ENCODE measurements around the gene BTBD18. TPM values are rescaled to one million over a fixed set of nuclear protein-coding genes. Genes with fewer than 3 reads are reported as not detected.

The BTBD18 gene
- total RNA-seq, 4 donors from 2014 or later = not detected

DNA sequence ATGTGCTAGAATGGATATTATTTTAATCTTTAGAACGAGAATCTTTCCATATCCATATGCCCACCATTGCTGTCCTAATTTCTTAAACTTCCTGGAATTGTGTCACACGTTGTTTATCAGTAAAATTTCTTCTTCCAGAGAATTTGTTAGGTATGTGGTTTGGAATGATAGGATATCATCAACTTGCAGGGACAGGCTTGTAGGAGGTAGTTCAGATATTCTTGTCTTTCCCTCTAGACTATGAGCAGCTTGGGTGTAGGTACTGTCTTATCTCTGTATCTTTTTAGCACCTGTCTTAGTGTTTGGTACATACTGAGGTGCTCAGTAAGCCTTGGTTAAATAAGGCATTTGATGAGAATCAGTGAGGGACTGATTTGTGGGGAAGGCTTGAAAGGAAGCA, 13.4 kb upstream of the BTBD18 start:
- Histone ChIP-seq H3K4me1 (peaks cover 27 to 39% of the 10 kb centered on the region in 2 donors), H3K27me3 (no peaks in the 10 kb centered on the region), H3K9me3 (no peaks in the 10 kb centered on the region), H3K4me3 (replicated peaks in 1 of 3) (peak overlapping the region in 1 of 3 donors; percentile 41), H3K27ac (peak overlapping the region; percentile 86 to 95 (median 95)), H3K36me3 (no peaks in the 10 kb centered on the region)
- no peak for DNase-seq
- intact Hi-C loops (cut with DNase I) = no loop called here
- TF ChIP-seq, protein P1, sequence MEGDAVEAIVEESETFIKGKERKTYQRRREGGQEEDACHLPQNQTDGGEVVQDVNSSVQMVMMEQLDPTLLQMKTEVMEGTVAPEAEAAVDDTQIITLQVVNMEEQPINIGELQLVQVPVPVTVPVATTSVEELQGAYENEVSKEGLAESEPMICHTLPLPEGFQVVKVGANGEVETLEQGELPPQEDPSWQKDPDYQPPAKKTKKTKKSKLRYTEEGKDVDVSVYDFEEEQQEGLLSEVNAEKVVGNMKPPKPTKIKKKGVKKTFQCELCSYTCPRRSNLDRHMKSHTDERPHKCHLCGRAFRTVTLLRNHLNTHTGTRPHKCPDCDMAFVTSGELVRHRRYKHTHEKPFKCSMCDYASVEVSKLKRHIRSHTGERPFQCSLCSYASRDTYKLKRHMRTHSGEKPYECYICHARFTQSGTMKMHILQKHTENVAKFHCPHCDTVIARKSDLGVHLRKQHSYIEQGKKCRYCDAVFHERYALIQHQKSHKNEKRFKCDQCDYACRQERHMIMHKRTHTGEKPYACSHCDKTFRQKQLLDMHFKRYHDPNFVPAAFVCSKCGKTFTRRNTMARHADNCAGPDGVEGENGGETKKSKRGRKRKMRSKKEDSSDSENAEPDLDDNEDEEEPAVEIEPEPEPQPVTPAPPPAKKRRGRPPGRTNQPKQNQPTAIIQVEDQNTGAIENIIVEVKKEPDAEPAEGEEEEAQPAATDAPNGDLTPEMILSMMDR (IDR thresholded peaks at IDR 0.05) = no peak
- 20 to 27% methylated on average over 2 of the region's 2 CpGs for WGBS, 2 donors

DNA sequence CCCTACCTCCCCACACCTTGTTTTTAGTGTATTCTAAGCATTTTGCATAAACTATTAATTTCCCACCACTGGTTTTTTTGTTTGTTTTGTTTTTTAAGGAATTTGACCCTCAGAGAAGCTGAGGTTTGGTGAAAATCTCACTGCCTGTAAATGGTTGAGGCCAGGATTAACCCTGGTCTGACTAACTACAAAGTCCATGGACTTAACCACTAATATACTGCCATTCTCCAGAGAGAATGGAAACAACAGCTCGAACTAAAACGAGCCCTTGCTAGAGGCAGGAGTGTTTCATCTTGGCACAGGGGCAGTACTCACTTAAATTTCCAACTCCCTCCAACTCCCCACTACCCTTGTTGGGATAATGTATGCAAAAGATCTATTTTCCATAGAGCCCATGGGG, 12.9 kb upstream of the BTBD18 start:
- WGBS, 2 donors = 4 to 7% methylated on average over 2 of the region's 2 CpGs
- no peaks in the 10 kb centered on the region for H3K36me3 ChIP-seq
- H3K4me3 ChIP-seq (replicated peaks in 1 of 3) = peak overlapping the region in 1 of 3 donors; percentile 41
- TF ChIP-seq, protein P1 (IDR thresholded peaks at IDR 0.05) = no peak
- TF ChIP-seq POLR2A (IDR thresholded peaks at IDR 0.05) = no peak
- H3K27ac ChIP-seq = peak overlapping the region; percentile 86 to 95 (median 95)
- peaks cover 23 to 38% of the 10 kb centered on the region in 2 donors for H3K4me1 ChIP-seq
- no peaks in the 10 kb centered on the region for H3K27me3 ChIP-seq
- intact Hi-C loops (cut with DNase I) = no loop called here
- H3K9me3 ChIP-seq = no peaks in the 10 kb centered on the region
- no peak for DNase-seq

DNA sequence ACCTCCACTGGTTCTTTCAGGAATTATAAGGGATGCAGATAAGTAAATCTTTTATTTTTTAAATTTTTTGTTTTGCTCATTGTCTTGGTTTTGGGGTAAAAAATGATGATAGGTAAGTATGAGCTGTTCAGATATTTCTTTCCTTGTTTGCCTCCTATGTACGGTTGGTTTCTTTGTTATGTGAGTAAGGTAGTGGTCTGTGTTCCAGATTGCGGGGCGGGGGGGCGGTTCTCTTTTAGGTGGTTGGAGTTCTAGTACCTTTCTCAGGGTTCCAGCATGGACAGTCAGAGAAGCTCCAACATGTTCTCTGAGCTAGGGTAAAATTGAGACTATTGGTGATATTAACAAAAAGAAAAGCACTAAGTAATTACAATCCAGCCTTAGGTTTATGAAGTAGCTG, 12.4 kb upstream of the BTBD18 start:
- no peaks in the 10 kb centered on the region for H3K36me3 ChIP-seq
- peak overlapping the region in 2 of 3 donors; percentile 41 to 60 for H3K4me3 ChIP-seq (replicated peaks in 1 of 3)
- DNase-seq = no peak
- H3K9me3 ChIP-seq = no peaks in the 10 kb centered on the region
- peaks cover 17 to 32% of the 10 kb centered on the region in 2 donors for H3K4me1 ChIP-seq
- intact Hi-C loops (cut with DNase I) = no loop called here
- no peaks in the 10 kb centered on the region for H3K27me3 ChIP-seq
- 29 to 33% methylated on average over 4 of the region's 4 CpGs for WGBS, 2 donors
- peak overlapping the region; percentile 86 to 95 (median 95) for H3K27ac ChIP-seq
- TF ChIP-seq, protein P1 (IDR thresholded peaks at IDR 0.05) = no peak
- no peak for TF ChIP-seq POLR2A (IDR thresholded peaks at IDR 0.05)

DNA sequence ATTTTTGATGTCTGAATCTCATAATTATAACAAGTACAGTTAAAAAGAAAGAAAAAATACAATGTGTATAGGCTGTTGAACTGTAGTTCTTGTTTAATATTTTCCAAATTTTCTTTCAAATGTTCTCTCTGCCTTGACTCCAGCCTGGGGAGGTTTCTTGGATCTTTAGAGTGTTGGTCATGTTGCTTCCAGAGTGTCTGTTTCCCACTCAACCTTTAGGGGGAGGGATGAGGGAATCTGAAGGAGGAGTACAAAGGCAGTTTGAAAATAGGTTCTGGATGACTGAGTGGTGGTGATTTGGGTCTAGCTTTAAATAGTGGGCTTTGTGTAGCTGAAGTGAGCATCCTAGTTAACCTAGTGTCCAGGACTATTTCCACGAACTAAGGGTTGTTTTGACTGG, 11.9 kb upstream of the BTBD18 start:
- peak in 1 of 2 donors; percentile 32 for DNase-seq
- Histone ChIP-seq H3K9me3 (no peaks in the 10 kb centered on the region), H3K4me1 (peaks cover 15 to 28% of the 10 kb centered on the region in 2 donors), H3K27me3 (no peaks in the 10 kb centered on the region), H3K36me3 (no peaks in the 10 kb centered on the region), H3K4me3 (replicated peaks in 1 of 3) (peak overlapping the region in 2 of 3 donors; percentile 41 to 60), H3K27ac (peak overlapping the region; percentile 86 to 95 (median 95))
- TF ChIP-seq, protein P1 (IDR thresholded peaks at IDR 0.05) = peak in 4 of 6 experiments; percentile 29 to 47 (median 34)
- peak in 1 of 2 donors; percentile 74 for TF ChIP-seq POLR2A (IDR thresholded peaks at IDR 0.05)
- intact Hi-C loops (cut with DNase I) = no loop called here
- 3 to 7% methylated on average over 1 of the region's 1 CpG for WGBS, 2 donors

DNA sequence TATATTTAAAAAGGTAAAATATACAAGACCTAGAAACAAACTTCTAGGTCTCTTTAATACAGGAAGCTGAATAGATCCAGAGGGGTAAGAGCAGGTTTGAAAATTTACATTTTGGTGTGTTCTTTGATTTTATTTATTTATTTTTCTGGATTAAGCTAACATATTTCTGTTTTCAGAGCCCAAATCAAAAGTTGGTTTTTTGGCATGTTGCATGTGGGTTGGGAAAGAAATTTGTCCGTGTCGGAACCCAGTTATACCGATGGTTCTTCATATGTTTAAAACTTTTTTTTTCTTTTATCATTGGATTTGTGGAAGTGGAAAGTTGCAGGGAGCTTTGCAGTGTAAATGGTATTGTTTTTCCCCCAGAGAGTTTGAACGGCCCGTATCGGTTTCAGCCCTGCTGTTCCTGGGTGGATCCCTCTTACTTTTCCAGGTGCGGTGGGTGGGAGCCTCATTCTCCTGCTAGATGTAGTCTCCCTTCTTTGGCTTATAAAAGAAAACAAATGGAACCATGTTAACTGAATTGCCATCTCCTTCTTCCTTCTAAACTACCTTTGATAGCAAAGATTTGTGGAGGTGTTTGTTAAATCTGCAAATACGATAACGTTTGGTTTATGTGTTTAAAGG, 10.7 kb upstream of the BTBD18 start:
- Histone ChIP-seq H3K27ac (peak overlapping the region; percentile 86 to 95 (median 95)), H3K9me3 (no peaks in the 10 kb centered on the region), H3K4me1 (peaks cover 15 to 26% of the 10 kb centered on the region in 2 donors), H3K36me3 (no peaks in the 10 kb centered on the region), H3K4me3 (replicated peaks in 1 of 3) (peak overlapping the region; percentile 40 to 60 (median 41)), H3K27me3 (no peaks in the 10 kb centered on the region)
- TF ChIP-seq POLR2A (IDR thresholded peaks at IDR 0.05) = peak in 1 of 2 donors; percentile 62
- TF ChIP-seq, protein P1 (IDR thresholded peaks at IDR 0.05) = no peak
- WGBS, 2 donors = 2% methylated on average over 9 of the region's 9 CpGs
- DNase-seq = peak; percentile 45 to 54
- intact Hi-C loops (cut with DNase I) = no loop called here
